A549 (cell line): ENCODE results near the gene ZFAND6. TPM values are rescaled to one million over a fixed set of nuclear protein-coding genes. Genes with fewer than 3 reads are reported as not detected.
A peak's percentile ranks its signal among the peaks of the same experiment; 100 is the strongest.

Experiments
- ATAC-seq, 2 experiments: fragments of 200-7000 bp in 1 of 2; fragments of >200 bp in 1 of 2; cut with Nextera tagmentation in 1 of 2; cut with Tn5 transposase in 1 of 2; 3 replicates each; pipeline versions ENCODE4 v1.8.0 to v1.9.1; 2018 to 2020; ENCODE audit warnings: mild to moderate bottlenecking in 1 of 2, moderate library complexity in 1 of 2
- CTCF ChIA-PET: fragments of 300-600 bp; sonication (Branson Sonifier 250); formaldehyde crosslinking; extraction: SDS; loops from one replicate; lab custom pipeline; 2021; ENCODE audit warnings: antibody characterized with exemption, inconsistent platforms; lab: Yijun Ruan, JAX
- POLR2A ChIA-PET: fragments of 350-600 bp; formaldehyde crosslinking; extraction: SDS; loops from one replicate; lab custom pipeline; 2021; ENCODE audit warnings: antibody characterized with exemption, inconsistent platforms; lab: Yijun Ruan, JAX
- DNase-seq, 2 experiments: peaks; one replicate each; pipeline versions ENCODE4 v3.0.0 to v3.0.0-alpha.2; 2011 to 2016; ENCODE audit warnings: low read depth in 1 of 2, low spot score in 1 of 2
- FAIRE-seq: peaks from 2 replicates; lab custom pipeline; 2011; peaks lifted over from hg19 to GRCh38; lab: Jason Lieb, UNC
- H3K27ac ChIP-seq, 2 experiments: fragments of >200 bp; sonication (Bioruptor Twin); formaldehyde crosslinking; 3 replicates each; pipeline ENCODE4 v1.5.1; 2016 to 2017
- H3K4me1 ChIP-seq: fragments of >200 bp; sonication (Bioruptor Twin); formaldehyde crosslinking; 3 replicates; pipeline ENCODE4 v1.6.1; 2016
- H3K4me2 ChIP-seq: fragments of >200 bp; sonication (Bioruptor Twin); formaldehyde crosslinking; 3 replicates; pipeline ENCODE4 v1.6.1; 2016
- H3K4me3 ChIP-seq: fragments of >200 bp; sonication (Bioruptor Twin); formaldehyde crosslinking; 3 replicates; pipeline ENCODE4 v1.5.1; 2016
- H3K9me3 ChIP-seq: fragments of >200 bp; sonication (Bioruptor Twin); formaldehyde crosslinking; 3 replicates; pipeline ENCODE4 v1.6.1; 2016
- CBX2 ChIP-seq: fragments of 200-600 bp; sonication (generic); IDR thresholded peaks from 2 replicates; pipeline ENCODE4 v1.6.1; 2016; ENCODE audit warnings: low read depth, mild to moderate bottlenecking, borderline replicate concordance
- CHD2 ChIP-seq: fragments of 150-350 bp; IDR thresholded peaks from 2 replicates; pipeline ENCODE4 v1.6.1; 2014; ENCODE audit warnings: low read length; ENCODE audit not compliant: partially characterized antibody
- CHD4 ChIP-seq: fragments of 200-600 bp; sonication (generic); IDR thresholded peaks from 2 replicates; pipeline ENCODE4 v1.6.1; 2016; ENCODE audit warnings: antibody characterized with exemption, mild to moderate bottlenecking, borderline replicate concordance
- EHF ChIP-seq: fragments of 250-450 bp; sonication (Bioruptor Pico); IDR thresholded peaks from 2 replicates; pipeline ENCODE4 v1.5.0; 2020; ENCODE audit warnings: mild to moderate bottlenecking
- EHMT2 ChIP-seq: fragments of 200-600 bp; sonication (generic); IDR thresholded peaks from 2 replicates; pipeline ENCODE4 v1.6.1; 2016; ENCODE audit warnings: antibody characterized with exemption, low read depth, mild to moderate bottlenecking, moderate library complexity
- EP300 ChIP-seq, 2 experiments: fragments of >200 bp; sonication (Bioruptor Twin); formaldehyde crosslinking; IDR thresholded peaks; 2 replicates in 1 of 2; 3 replicates in 1 of 2; pipeline ENCODE4 v1.6.1; 2016 to 2017
- FOSB ChIP-seq: fragments of 250-450 bp; sonication (Bioruptor Pico); IDR thresholded peaks from 2 replicates; pipeline ENCODE4 v1.5.0; 2020; ENCODE audit warnings: mild to moderate bottlenecking, moderate library complexity
- FOXS1 ChIP-seq: fragments of 250-450 bp; sonication (Bioruptor Pico); IDR thresholded peaks from 2 replicates; pipeline ENCODE4 v1.5.0; 2020; ENCODE audit warnings: mild to moderate bottlenecking, moderate library complexity
- GATA3 ChIP-seq: IDR thresholded peaks from 2 replicates; pipeline ENCODE4 v1.6.1; 2012; ENCODE audit warnings: borderline replicate concordance
- HEYL ChIP-seq: fragments of 250-450 bp; sonication (Bioruptor Pico); IDR thresholded peaks from 2 replicates; pipeline ENCODE4 v1.8.0; 2021; ENCODE audit warnings: mild to moderate bottlenecking, moderate library complexity
- JUNB ChIP-seq: fragments of >200 bp; sonication (Bioruptor Twin); formaldehyde crosslinking; IDR thresholded peaks from 2 replicates; pipeline ENCODE4 v1.6.1; 2016
- NFE2L2 ChIP-seq: fragments of 150-350 bp; conservative IDR thresholded peaks from 2 replicates; pipeline ENCODE4 v1.6.1; 2014; ENCODE audit warnings: low read length
- NR3C1 ChIP-seq: fragments of >200 bp; sonication (Bioruptor Twin); formaldehyde crosslinking; IDR thresholded peaks from 3 replicates; pipeline ENCODE4 v1.6.1; 2017
- POLR2AphosphoS2 ChIP-seq: conservative IDR thresholded peaks from 2 replicates; pipeline ENCODE4 v1.6.1; 2012; ENCODE audit warnings: low read length, improper control_type of control experiment, inconsistent platforms
- RARB ChIP-seq: fragments of 250-450 bp; sonication (Bioruptor Pico); IDR thresholded peaks from 2 replicates; pipeline ENCODE4 v1.8.0; 2021; ENCODE audit warnings: mild to moderate bottlenecking, moderate library complexity
- SMC3 ChIP-seq: fragments of >200 bp; sonication (Bioruptor Twin); formaldehyde crosslinking; IDR thresholded peaks from 3 replicates; pipeline ENCODE4 v1.6.1; 2018; ENCODE audit warnings: inconsistent platforms
- SREBF2 ChIP-seq: fragments of 450-650 bp; IDR thresholded peaks from 2 replicates; pipeline ENCODE4 v1.6.1; 2014; ENCODE audit warnings: mild to moderate bottlenecking, moderate library complexity
- WGBS: methylation state at CpG from one replicate; pipeline ENCODE4 v1.1.6; 2017; ENCODE audit errors: missing lambda C conversion rate; 5-methylcytosine and 5-hydroxymethylcytosine counted together
- polyA plus RNA-seq, 4 experiments: library from polyadenylated mRNA; depleted of rRNA in 3 of 4; stranded (reverse); fragments of >200 nt; fragmentation: RNase III in 1 of 4; extraction: RNeasy Plus Mini Kit Qiagen cat#74134 plus additional on column Dnase treatment in 1 of 4; gene quantifications; 2 replicates in 3 of 4; 3 replicates in 1 of 4; pipeline ENCODE4 v1.2.3, GENCODE V29; 2011 to 2017
- TF ChIP-seq, protein P1 (sequence below): fragments of 250-450 bp; sonication (Bioruptor Pico); IDR thresholded peaks from 2 replicates; pipeline ENCODE4 v1.5.0; 2021; ENCODE audit warnings: mild to moderate bottlenecking, moderate library complexity, borderline replicate concordance
- TF ChIP-seq, protein P2 (sequence below): fragments of 150-350 bp; IDR thresholded peaks from 2 replicates; pipeline ENCODE4 v1.6.1; 2014; ENCODE audit warnings: low read depth, mild to moderate bottlenecking, low read length
- TF ChIP-seq, protein P3 (sequence below): fragments of 200-600 bp; sonication (generic); IDR thresholded peaks from 2 replicates; pipeline ENCODE4 v1.6.1; 2016; ENCODE audit warnings: antibody characterized with exemption, mild to moderate bottlenecking, moderate library complexity
- TF ChIP-seq, protein P4 (sequence below): IDR thresholded peaks from 2 replicates; pipeline ENCODE4 v1.6.1; 2012

The ZFAND6 gene
- polyA plus RNA-seq, 2 of the 4 experiments (the other 2 are of a cell fraction): 152 to 307 TPM

DNA sequence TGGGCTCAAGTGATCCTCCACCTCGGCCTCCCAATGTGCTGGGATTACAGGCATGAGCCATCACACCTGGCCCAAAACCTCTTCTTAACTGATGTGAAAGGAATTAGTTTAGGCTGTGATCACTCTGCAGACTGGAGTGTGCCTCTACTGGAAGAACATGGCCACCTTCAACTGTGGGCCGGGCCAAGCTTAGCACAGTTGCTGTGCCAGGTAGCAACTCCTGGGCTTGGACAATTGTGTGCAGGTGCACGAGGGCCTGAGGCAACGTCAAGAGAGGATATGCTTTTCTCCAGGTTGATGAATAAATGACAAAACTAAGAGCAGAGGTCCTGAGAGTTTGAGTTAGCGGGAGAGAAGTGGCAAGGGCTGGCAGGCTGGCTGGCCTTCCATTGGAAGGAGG is 99.8 kb downstream of the ZFAND6 start (continued):
- TF ChIP-seq CHD4 (no peak), EHF (no peak), CHD2 (no peak), NR3C1 (no peak), SREBF2 (no peak), CBX2 (no peak)

DNA sequence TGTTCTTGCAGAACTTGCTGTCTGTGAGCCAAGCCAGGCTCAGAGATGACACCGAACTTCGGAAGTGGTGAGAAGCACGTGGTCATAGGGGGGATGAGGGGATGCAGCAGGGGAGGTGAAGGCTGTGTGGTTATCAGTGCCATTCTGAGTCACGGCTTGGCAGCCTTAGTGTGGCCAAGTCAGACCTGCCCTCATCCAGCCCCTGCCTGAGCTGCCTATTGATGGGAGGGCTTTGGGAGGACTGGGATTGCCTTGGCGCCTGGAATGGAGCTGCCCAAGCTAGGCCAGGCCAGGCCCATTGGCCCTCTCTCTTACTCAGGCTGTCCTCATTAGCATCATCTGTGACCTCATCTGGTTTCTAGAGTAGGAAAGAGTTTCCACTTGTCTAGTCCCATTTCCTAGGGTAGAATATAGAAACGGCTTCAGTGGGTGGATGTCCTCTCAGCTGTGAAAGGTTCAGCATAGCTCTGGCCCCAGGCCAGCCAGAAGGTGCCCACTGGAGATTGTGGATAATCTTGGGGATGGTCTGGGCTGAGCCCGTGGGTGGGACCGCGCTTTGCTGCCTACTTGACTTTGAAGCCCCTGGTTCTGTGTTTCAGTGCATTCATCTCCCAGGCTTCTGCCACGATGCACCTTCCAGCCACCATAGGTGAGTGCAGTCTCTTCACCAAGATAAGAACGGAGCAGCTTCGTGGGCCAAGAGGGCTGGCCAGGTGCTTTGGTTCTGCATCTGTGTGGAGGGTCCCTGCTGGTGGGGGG is 100.5 kb downstream of the ZFAND6 start:
- H3K4me1 ChIP-seq: peaks cover 19% of the 10 kb centered on the region
- 95% methylated on average over 12 of the region's 12 CpGs for WGBS
- POLR2A ChIA-PET: no interaction called here
- CTCF ChIA-PET: interaction anchor here (1.2 to 4.6 kb wide), 3 partner anchors 11 to 820 kb away, joined by 4 to 36 read pairs (median 5); no protein-coding TSS in a partner anchor
- peak overlapping the region; percentile 54 to 81 for H3K27ac ChIP-seq
- ATAC-seq (peak in 1 of 2 experiments; percentile 18; a peak in 1 of 6 replicates), DNase-seq (no peak), FAIRE-seq (no peak)
- H3K4me3 ChIP-seq: no peak overlapping the region
- peak overlapping the region; percentile 31 for H3K4me2 ChIP-seq
- TF ChIP-seq, protein P1, sequence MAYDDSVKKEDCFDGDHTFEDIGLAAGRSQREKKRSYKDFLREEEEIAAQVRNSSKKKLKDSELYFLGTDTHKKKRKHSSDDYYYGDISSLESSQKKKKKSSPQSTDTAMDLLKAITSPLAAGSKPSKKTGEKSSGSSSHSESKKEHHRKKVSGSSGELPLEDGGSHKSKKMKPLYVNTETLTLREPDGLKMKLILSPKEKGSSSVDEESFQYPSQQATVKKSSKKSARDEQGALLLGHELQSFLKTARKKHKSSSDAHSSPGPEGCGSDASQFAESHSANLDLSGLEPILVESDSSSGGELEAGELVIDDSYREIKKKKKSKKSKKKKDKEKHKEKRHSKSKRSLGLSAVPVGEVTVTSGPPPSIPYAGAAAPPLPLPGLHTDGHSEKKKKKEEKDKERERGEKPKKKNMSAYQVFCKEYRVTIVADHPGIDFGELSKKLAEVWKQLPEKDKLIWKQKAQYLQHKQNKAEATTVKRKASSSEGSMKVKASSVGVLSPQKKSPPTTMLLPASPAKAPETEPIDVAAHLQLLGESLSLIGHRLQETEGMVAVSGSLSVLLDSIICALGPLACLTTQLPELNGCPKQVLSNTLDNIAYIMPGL (CRISPR knock-in tag): no peak
- TF ChIP-seq GATA3 (no peak), FOSB (CRISPR knock-in tag) (no peak), CBX2 (no peak), EHMT2 (no peak), RARB (CRISPR knock-in tag) (no peak), FOXS1 (CRISPR knock-in tag) (no peak), EP300 (IDR thresholded peaks at IDR 0.05) (no peak), POLR2AphosphoS2 (no peak), JUNB (no peak), SMC3 (no peak), HEYL (CRISPR knock-in tag) (no peak), NFE2L2 (no peak), CHD4 (no peak)
- TF ChIP-seq, protein P2, sequence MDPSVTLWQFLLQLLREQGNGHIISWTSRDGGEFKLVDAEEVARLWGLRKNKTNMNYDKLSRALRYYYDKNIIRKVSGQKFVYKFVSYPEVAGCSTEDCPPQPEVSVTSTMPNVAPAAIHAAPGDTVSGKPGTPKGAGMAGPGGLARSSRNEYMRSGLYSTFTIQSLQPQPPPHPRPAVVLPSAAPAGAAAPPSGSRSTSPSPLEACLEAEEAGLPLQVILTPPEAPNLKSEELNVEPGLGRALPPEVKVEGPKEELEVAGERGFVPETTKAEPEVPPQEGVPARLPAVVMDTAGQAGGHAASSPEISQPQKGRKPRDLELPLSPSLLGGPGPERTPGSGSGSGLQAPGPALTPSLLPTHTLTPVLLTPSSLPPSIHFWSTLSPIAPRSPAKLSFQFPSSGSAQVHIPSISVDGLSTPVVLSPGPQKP: no peak
- TF ChIP-seq, protein P3, sequence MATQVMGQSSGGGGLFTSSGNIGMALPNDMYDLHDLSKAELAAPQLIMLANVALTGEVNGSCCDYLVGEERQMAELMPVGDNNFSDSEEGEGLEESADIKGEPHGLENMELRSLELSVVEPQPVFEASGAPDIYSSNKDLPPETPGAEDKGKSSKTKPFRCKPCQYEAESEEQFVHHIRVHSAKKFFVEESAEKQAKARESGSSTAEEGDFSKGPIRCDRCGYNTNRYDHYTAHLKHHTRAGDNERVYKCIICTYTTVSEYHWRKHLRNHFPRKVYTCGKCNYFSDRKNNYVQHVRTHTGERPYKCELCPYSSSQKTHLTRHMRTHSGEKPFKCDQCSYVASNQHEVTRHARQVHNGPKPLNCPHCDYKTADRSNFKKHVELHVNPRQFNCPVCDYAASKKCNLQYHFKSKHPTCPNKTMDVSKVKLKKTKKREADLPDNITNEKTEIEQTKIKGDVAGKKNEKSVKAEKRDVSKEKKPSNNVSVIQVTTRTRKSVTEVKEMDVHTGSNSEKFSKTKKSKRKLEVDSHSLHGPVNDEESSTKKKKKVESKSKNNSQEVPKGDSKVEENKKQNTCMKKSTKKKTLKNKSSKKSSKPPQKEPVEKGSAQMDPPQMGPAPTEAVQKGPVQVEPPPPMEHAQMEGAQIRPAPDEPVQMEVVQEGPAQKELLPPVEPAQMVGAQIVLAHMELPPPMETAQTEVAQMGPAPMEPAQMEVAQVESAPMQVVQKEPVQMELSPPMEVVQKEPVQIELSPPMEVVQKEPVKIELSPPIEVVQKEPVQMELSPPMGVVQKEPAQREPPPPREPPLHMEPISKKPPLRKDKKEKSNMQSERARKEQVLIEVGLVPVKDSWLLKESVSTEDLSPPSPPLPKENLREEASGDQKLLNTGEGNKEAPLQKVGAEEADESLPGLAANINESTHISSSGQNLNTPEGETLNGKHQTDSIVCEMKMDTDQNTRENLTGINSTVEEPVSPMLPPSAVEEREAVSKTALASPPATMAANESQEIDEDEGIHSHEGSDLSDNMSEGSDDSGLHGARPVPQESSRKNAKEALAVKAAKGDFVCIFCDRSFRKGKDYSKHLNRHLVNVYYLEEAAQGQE: no peak
- TF ChIP-seq, protein P4, sequence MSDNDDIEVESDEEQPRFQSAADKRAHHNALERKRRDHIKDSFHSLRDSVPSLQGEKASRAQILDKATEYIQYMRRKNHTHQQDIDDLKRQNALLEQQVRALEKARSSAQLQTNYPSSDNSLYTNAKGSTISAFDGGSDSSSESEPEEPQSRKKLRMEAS: no peak
- H3K9me3 ChIP-seq: no peaks in the 10 kb centered on the region
